NCI-H1092 treated with DMSO at 0.1 percent for 48 hours (cell line): Measurements from ENCODE around the gene EXOC7.

ENCODE experiments used
- DNase-seq: peaks from one replicate; lab custom pipeline; 2025; lab: John Stamatoyannopoulos, UW

Gene EXOC7

DNA sequence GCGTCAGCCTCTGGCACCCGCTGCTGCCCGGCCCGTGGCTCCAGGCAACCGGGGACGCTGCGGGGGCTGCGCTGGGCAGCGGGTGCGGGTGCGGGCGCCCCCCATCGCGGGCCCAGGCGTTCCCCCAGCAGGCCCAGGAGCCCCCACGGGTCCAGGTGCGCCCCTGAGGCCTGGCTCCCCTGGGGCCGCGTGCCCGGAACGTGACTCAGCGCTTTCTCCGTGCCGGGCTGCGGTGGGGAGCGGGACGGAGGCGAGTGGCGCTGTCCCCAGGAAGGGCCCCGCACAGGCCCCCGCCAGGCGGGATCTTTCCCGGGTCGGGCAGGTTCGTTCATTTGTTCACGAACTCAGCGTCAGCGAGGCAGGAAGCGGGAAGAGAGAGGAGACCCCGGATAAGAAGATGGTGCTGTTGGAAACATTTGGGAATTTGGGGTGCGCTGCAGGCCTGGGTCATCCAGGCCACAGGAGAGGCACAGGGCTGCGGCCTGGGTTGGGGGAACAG is 18.4 kb upstream of the EXOC7 start:
- DNase-seq = no peak

DNA sequence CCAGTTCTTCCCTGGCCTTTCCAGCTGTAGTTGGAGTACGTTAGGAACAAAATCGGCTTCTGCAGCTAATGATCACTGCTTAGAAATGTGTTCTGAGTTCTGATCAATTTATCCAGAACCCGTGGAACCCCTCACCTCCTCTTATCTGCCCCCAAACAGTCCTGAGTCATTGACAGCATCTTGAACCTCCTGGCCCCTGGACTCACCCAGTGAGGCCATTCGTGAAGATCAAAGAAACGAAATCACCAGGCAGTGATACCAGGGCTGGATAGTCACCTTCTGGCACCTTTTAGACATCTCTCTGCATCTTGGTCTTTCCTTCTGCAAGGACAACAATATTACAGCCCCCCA is 17.0 kb upstream of the EXOC7 start:
- no peak for DNase-seq

DNA sequence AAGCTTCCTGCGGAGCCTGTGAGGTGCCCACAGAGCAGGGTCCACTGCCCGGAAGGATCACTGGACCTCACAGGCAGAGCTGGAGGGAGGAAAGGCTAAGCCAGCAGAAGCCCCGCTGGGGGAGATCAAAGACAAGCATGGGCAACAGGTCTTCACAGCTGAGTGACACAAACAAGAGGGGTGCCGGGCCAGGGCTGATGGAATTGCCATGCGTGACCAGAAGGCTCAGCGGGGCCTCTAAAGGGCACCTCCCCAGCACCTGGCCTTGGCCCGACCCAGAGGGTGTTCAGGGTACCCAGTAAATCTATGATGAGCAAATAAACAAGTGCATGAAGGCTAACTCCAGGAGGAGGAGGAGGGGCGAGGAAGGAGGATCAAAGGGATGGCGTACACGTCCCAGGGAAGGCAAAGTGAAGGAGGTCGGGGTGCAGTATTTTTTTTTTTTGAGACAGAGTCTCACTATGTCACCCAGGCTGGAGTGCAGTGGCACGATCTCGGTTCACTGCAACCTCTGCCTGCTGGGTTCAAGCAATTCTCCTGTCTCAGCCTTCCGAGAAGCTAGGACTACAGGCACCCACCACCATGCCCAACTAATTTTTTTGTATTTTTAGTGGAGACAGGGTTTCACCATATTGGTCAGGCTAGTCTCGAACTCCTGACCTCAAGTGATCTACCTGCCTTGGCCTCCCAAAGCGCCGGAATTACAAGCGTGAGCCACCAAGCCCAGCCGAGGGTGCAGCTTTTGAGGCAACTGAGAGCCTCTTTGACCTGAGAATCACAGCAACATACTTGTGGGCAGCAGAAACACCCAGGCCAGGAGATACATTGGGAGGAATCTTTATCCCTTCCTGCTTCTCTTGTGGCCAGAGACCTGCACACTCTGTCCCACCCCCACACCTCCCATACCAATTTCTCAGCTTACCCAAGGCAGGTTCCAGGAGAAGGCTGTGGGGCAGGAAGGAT is 16.1 kb upstream of the EXOC7 start:
- no peak for DNase-seq

DNA sequence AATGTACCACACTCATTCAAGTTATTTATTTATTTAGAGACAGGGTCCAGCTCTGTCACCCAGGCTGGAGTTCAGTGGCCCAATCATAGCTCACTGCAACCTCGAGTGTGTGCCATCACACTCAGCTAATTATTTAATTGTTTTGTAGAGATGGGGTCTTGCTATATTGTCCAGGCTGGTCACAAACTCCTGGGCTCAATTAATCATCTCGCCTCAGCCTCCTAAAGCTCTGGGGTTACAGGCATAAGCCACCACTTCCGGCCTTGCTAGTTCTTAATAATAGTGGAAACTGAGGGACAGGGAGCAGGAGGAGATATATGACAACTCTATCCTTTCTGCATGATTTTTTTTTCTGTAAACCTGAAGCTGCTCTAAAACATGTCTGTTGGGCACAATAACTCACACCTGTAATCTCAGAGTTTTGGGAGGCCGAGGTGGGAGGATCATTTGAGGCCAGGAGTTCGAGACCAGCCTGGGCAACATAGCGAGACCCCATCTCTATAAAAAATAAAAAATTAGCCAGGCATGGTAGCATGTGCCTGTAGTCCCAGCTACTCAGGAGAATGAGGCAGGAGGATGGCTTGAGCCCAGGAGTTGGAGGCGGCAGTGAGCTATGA is 11.7 kb upstream of the EXOC7 start:
- no peak for DNase-seq

DNA sequence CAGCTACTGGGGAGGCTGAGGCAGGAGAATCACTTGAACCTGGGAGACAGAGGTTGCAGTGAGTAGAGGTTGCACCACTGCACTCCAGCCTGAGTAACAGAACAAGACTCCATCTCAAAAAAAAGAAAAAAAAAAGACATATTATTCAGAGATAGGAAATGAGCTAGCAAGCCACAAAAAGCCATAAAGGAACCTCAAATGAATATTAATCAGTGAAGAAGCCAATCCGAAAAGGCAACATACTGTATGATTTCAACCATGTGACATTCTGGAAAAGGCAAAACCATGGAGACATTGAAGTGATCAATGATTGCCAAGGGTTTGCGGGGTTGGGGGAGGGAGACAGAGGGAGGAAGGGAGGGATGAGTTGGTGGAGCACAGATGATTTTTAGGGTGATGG is 8.4 kb upstream of the EXOC7 start:
- no peak for DNase-seq

DNA sequence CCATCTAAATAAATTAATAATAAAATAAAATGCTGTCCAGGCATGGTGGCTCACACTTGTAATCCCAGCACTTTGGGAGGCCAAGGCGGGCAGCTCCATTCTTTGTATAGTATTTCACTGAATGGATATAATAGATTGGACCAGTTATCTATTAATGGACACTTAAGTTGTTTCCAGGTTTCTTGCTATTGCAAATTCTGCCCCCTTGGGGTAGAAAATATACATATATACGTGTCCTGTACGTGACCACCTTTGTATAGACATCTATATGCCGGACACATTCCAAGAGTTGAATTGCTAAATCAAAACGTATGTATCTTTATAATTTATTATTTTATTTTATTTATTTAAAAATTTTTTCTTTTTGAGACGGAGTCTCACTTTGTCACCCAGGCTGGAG is 3.9 kb upstream of the EXOC7 start:
- no peak for DNase-seq

DNA sequence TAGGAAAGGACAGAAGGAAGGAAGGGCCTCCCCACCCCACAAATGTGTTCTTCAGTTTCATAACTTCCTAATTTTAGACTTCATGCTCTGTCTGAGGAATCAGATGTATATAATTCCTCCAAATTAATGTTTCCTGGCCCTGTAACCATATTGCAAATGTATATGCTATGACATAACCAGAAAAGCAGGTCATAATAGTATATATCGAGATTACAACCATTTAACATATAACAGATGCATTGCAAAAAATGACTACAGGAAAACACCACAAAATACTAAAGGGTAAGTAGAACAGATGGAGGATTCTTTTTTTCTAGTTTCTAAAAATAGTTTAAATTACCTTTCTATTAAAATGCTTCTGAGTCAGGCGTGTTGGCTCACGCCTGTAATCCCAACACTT is 3.1 kb upstream of the EXOC7 start:
- no peak for DNase-seq

GRCh38 chr17:76104896-76105231 is 1.3 kb upstream of the EXOC7 start:
- no peak for DNase-seq

DNA sequence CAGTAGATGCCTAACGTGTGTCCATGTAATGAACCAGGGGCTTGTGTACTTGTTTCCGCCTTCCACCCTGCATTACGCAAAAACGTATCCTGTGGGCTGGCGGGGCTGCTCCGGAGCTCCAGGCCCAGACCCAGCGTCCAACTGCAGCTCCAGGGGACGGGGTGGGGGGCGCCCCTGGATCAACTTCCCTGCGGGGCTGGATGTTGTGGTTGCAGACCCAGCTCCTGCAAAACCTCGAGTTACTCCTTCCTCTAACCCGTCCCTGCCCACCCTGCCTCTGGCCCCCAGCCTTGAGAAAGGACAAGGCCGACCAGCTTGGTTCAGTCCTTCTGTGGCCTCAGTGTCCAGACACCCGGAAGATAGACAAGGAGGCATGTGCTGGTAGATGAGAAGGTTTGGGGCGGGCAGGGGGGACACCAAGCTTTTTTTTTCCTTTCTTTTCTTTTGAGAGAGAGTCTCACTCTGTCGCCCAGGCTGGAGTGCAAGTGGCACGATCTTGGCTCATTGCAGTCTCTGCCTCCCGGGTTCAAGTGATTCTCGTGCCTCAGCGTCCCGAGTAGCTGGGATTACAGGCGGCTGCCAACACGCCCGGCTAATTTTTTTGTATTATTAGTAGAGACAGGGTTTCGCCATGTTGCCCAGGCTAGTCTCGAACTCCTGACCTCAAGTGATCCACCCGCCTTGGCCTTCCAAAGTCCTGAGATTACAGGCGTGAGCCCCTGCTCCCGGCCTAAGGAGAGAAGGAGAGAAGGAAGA is 731 bp upstream of the EXOC7 start:
- no peak for DNase-seq

DNA sequence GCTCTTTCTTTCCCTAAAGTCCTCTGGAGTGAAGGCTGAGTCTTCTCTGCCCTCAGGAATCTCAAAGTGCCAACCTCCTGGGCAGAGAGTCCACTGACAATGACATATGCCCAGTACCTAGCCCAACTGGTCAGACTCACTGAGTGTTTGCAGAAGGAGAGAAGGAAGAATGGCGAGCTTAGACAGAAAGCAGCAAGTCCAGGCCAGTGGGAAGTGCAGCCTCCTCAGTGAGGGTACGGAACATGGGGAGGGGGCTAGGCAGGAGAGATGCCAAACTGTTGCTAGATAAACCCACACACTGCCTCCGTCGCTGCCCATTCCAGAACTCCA is 678 bp downstream of the EXOC7 start:
- no peak for DNase-seq

GRCh38 chr17:76097716-76098295 is 5.8 kb downstream of the EXOC7 start:
- no peak for DNase-seq

- DNase-seq = no peak
Measured at GRCh38 chr17:76095943-76096342, 7.6 kb downstream of the EXOC7 start.

GRCh38 chr17:76094046-76094445 is 9.5 kb downstream of the EXOC7 start:
- no peak for DNase-seq

DNA sequence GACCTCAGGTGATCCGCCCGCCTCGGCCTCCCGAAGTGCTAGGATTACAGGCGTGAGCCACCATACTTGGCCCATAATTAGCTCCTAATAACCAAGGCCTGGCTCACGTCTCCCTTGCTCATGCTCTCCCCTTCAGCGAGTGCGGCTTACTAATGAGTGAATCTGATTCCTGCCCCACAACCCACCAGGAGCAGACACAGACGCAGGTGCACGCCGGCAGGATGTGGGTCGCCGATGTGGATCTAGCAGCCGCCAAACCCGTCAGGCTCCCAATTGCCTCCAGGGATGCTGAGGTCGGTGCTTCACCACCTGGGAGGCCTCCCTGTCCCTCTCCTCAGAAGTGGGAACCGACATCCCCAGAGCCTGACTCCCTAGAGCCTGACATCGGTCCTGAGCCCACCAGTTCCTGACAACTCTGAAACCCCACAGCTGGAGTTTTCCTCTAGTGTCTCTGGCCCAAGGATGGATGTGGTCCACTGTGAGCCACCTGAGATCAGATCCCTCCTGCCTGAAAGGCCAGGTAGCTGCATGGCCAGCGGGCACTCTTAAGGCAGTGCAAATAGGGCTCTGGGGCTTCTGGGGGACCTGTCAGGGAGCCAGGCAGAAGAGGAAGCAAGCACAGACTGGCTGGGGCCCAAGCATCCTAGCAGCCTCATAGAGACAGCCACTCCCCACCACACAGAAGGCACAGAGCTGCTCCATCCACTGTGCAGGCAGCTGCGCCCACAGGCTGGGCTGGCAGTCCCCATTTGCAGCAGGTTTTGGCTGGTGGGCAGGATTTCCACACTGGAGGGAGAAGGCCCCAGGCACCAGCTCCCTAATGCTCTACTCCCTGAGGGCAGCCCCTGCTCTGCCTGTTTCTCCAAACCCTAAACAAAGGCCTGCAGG is 10.8 kb downstream of the EXOC7 start:
- DNase-seq = no peak

- no peak for DNase-seq
Measured at GRCh38 chr17:76091526-76092286, 11.9 kb downstream of the EXOC7 start.

DNA sequence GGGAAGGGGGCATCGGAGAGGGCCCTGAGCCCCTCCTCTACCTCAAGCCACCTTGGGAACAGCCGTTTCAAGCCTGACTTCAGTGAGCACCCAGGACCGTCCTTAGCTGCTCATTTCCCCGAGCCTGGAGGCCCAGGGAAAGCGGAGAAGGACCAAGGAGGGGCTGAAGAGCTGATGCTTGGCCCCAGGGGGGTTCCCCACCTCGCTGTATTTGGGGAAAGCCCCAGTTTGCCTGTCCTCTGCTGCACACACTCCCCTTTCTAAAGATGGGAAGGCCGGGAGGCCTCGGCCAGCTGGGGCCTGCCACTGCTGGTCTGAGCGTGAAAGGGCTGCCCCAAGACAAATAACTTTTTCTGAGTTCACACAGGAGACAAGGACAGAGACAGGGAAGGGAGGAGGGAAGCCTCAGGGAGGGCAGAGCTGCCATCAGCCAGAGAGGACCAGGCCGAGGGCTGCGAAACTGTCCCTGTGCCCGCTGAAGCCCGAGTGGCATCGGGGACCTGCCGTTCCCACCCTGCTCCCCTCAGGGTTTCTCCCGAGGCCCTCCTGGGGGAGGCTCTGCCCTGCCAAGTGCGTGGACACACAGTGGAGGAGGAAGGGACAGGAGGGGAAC is 13.0 kb downstream of the EXOC7 start:
- no peak for DNase-seq

GRCh38 chr17:76089680-76090516 is 13.7 kb downstream of the EXOC7 start:
- DNase-seq = no peak

DNA sequence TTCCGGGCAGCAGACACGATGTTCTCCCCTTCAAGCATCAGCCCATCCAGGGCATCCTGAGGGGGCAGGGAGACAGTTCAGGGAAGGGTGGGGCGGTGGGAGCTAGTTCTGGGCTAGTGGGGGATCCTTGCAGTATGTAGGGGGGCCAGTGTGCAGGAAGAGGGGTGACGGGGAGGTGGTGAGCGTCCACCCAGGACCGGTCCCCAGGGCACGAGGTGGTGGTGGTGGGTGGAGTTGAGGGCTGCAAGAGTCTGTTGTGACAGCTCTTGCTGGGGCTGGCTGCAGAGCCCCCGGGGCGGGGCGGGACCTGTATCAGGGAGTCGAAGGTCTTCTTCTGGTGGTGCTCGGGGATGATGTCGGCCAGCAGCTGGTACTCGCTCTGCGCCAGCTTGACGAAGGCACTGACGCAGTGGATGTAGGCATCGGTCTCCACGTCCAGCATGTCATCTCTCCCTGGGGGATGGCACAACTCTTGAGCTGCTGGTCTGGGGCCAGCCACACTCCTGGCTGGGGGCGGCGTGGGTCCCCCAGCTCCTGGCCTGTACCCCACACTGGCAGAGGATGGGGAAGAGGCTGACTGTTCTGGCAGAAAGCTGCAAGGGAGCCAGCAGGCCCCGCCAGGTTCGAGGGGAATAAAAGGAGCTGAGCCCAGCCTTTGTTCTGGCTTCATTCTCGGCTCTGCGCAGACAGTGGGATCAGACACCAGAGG is 14.6 kb downstream of the EXOC7 start:
- DNase-seq = no peak
